WI38 (cell line): Measurements from ENCODE around the gene KIF16B.

ENCODE experiments used
- H3K4me3 ChIP-seq: 2 replicates; pipeline ENCODE4 v1.5.1; 2011; ENCODE audit warnings: low read depth, mild to moderate bottlenecking, control low read depth, low read length
- CTCF ChIP-seq: IDR thresholded peaks from 2 replicates; pipeline ENCODE4 v1.5.1; 2012; ENCODE audit warnings: low read depth, mild to moderate bottlenecking, control low read depth, low read length

KIF16B gene

GRCh38 chr20:16286601-16287000, 286.6 kb downstream of the KIF16B start:
- H3K4me3 ChIP-seq: no peak overlapping the region
- TF ChIP-seq CTCF: no peak

- no peak for TF ChIP-seq CTCF
- no peak overlapping the region for H3K4me3 ChIP-seq
These were observed 288.7 kb downstream of the KIF16B start for GRCh38 chr20:16284385-16285100.

GRCh38 chr20:16283978-16284377, 289.3 kb downstream of the KIF16B start:
- no peak for TF ChIP-seq CTCF
- H3K4me3 ChIP-seq: no peak overlapping the region

- no peak overlapping the region for H3K4me3 ChIP-seq
- TF ChIP-seq CTCF: no peak
These were observed 289.9 kb downstream of the KIF16B start for GRCh38 chr20:16283307-16283706.

GRCh38 chr20:16280219-16280618, 293.0 kb downstream of the KIF16B start:
- TF ChIP-seq CTCF: no peak

GRCh38 chr20:16279320-16279719, 293.9 kb downstream of the KIF16B start:
- no peak overlapping the region for H3K4me3 ChIP-seq
- TF ChIP-seq CTCF: no peak

More at GRCh38 chr20:16280219-16280618, 293.0 kb downstream of the KIF16B start:
- no peak overlapping the region for H3K4me3 ChIP-seq

- TF ChIP-seq CTCF: no peak
- H3K4me3 ChIP-seq: no peak overlapping the region
These were observed 299.3 kb downstream of the KIF16B start for GRCh38 chr20:16273812-16274555.
